ENCODE measurements around the gene MPHOSPH8. TPM values are rescaled to one million over a fixed set of nuclear protein-coding genes. Genes with fewer than 3 reads are reported as not detected.

Gene MPHOSPH8
- polyA plus RNA-seq, 1 donor (not counting 4 experiments of a cell fraction or from before 2014, with no cell fraction given): 24.7 TPM

DNA sequence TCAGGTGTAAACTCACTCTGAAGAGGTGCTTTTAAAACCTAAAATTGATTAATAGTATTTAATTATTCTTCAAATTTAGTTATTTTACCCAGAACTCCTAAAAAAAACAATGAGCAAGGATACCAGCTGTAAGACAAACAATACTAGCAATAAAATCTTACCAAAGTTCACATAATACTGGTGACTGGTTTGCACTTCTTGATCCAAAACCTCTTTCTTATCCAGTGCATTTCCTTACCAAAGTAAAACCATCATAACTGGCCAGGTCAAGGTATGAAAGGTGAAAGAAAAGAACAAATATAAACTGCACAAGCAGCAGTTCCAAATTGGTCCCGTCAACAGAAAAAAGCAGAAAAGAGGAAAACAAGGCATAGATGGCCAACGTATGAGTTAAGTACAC, 86.6 kb downstream of the MPHOSPH8 start:
- Histone ChIP-seq H3K9me3 (ENCODE audit: control insufficient read depth, low read depth, low read length) (no peaks in the 10 kb centered on the region), H3K36me3 (ENCODE audit: control insufficient read depth in 2 of 2, extremely low read depth in 1 of 2, insufficient read depth in 2 of 2, low read length in 2 of 2) (no peaks in the 10 kb centered on the region), H3K9ac (ENCODE audit: control insufficient read depth, extremely low read depth, insufficient read depth, low read length) (no peak overlapping the region), H4K20me1 (ENCODE audit: control insufficient read depth, extremely low read depth, insufficient read depth, low read length) (no peaks in the 10 kb centered on the region), H2AFZ (ENCODE audit: control insufficient read depth, low read length) (no peak overlapping the region), H3K27me3 (ENCODE audit: control insufficient read depth, extremely low read depth, insufficient read depth, low read length) (no peaks in the 10 kb centered on the region), H3K27ac (ENCODE audit: control insufficient read depth, insufficient read depth, low read length) (no peak overlapping the region), H3K4me1 (ENCODE audit: control insufficient read depth, extremely low read depth, insufficient read depth, low read length) (no peaks in the 10 kb centered on the region), H3K9me1 (ENCODE audit: control insufficient read depth, extremely low read depth, insufficient read depth, low read length) (no peaks in the 10 kb centered on the region), H3K4me2 (ENCODE audit: control insufficient read depth, extremely low read depth, insufficient read depth, low read depth, low read length) (no peak overlapping the region), H3K4me3 (ENCODE audit: control insufficient read depth in 2 of 3, extremely low read depth in 1 of 3, insufficient read depth in 2 of 3, low read depth in 1 of 3, low read length in 3 of 3) (no peak overlapping the region), H3K79me2 (ENCODE audit: control insufficient read depth, insufficient read depth, low read length) (peaks cover 4% of the 10 kb centered on the region)
- FAIRE-seq (peak; percentile 9), DNase-seq (ENCODE audit: low read depth, low spot score) (no peak)
- dilution Hi-C loops (cut with MboI; ENCODE audit: extremely low pct_ligation_motif_present, low sequenced_read_pairs): no loop called here
- TF ChIP-seq EZH2 (IDR thresholded peaks at IDR 0.05; ENCODE audit: low read length): no peak
- TF ChIP-seq, protein P1, sequence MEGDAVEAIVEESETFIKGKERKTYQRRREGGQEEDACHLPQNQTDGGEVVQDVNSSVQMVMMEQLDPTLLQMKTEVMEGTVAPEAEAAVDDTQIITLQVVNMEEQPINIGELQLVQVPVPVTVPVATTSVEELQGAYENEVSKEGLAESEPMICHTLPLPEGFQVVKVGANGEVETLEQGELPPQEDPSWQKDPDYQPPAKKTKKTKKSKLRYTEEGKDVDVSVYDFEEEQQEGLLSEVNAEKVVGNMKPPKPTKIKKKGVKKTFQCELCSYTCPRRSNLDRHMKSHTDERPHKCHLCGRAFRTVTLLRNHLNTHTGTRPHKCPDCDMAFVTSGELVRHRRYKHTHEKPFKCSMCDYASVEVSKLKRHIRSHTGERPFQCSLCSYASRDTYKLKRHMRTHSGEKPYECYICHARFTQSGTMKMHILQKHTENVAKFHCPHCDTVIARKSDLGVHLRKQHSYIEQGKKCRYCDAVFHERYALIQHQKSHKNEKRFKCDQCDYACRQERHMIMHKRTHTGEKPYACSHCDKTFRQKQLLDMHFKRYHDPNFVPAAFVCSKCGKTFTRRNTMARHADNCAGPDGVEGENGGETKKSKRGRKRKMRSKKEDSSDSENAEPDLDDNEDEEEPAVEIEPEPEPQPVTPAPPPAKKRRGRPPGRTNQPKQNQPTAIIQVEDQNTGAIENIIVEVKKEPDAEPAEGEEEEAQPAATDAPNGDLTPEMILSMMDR (optimal IDR thresholded peaks at IDR 0.05 in 1 of 3, IDR thresholded peaks at IDR 0.05 in 1 of 3, conservative IDR thresholded peaks at IDR 0.05 in 1 of 3; ENCODE audit: extremely low read depth in 1 of 3, insufficient read depth in 2 of 3, low read length in 3 of 3): no peak

Other genes starting within 250 kb of the MPHOSPH8 start
- 0.03 TPM in 1 of 3 replicates, not detected in the others for gene TPTE2, start 72.1 kb upstream of the MPHOSPH8 start, polyA plus RNA-seq
- gene PSPC1, start 149.3 kb downstream of the MPHOSPH8 start, polyA plus RNA-seq: 26.3 to 38.0 TPM (median 37.5 TPM) in 3 replicates
- 9.0 to 15.4 TPM (median 10.9 TPM) in 3 replicates for gene ZMYM5, start 230.0 kb downstream of the MPHOSPH8 start, polyA plus RNA-seq

All from keratinocyte (primary cell).